ENCODE data around the gene ZNF460. TPM values are rescaled to one million over a fixed set of nuclear protein-coding genes. Genes with fewer than 3 reads are reported as not detected.

Gene ZNF460
- total and polyA plus RNA-seq, 2 of the 4 experiments (the other 2 are of a cell fraction): 3.6 to 55.2 TPM

GRCh38 chr19:57233207-57233606 is 47.1 kb upstream of the ZNF460 start:
- Histone ChIP-seq H2BK120ac (ENCODE audit: low read depth, low read length) (no peak overlapping the region), H3K36me3 (ENCODE audit: control insufficient read depth, insufficient read depth, low read length) (no peaks in the 10 kb centered on the region), H2AK9ac (replicated peaks; ENCODE audit: low read depth, low read length, poor library complexity) (no peak overlapping the region), H4K91ac (ENCODE audit: insufficient read depth, low read depth, low read length) (no peak overlapping the region), H3K79me1 (ENCODE audit: low read depth in 1 of 2, low read length in 2 of 2) (no peaks in the 10 kb centered on the region), H2BK5ac (ENCODE audit: low read depth, low read length, poor library complexity, severe bottlenecking) (no peak overlapping the region), H3K56ac (ENCODE audit: extremely low read depth, insufficient read depth, low read length) (no peak overlapping the region), H2AK5ac (ENCODE audit: low read depth, low read length) (no peak overlapping the region), H3K4ac (ENCODE audit: low read depth, low read length) (no peak overlapping the region), H3K23ac (ENCODE audit: low read depth, low read length) (no peak overlapping the region), H3K4me3 (ENCODE audit: insufficient read depth, low read depth, low read length) (no peak overlapping the region), H2BK20ac (ENCODE audit: low read depth, low read length) (no peak overlapping the region), H3K27me3 (ENCODE audit: control insufficient read depth, insufficient read depth, low read length) (no peaks in the 10 kb centered on the region; the same call in 1 of the 2 replicates), H3K9me3 (ENCODE audit: control insufficient read depth, insufficient read depth, low read length) (peaks cover 2% of the 10 kb centered on the region; the same call in 1 of the 2 replicates), H3K4me2 (ENCODE audit: low read depth, low read length) (no peak overlapping the region), H4K20me1 (ENCODE audit: insufficient read depth, low read length) (no peaks in the 10 kb centered on the region), H3K9me1 (ENCODE audit: insufficient read depth, low read length) (no peaks in the 10 kb centered on the region), H2AFZ (replicated peaks; ENCODE audit: low read length, poor library complexity) (no peak overlapping the region), H2BK15ac (ENCODE audit: low read depth, low read length) (no peak overlapping the region), H3K4me1 (ENCODE audit: control insufficient read depth, insufficient read depth, low read length) (no peaks in the 10 kb centered on the region), H4K5ac (ENCODE audit: low read depth, low read length) (no peak overlapping the region), H3K14ac (replicated peaks; ENCODE audit: low read depth, low read length) (no peak overlapping the region), H3K9ac (ENCODE audit: low read depth, low read length) (no peak overlapping the region), H3K18ac (ENCODE audit: low read depth, low read length) (no peak overlapping the region), H3K27ac (ENCODE audit: insufficient read depth, low read length) (no peak overlapping the region), H4K8ac (ENCODE audit: low read depth in 2 of 2, low read length in 2 of 2) (no peak overlapping the region)
- ChIA-PET CTCF (no interaction called here), POLR2A (ENCODE audit: unreplicated experiment) (no interaction called here)
- ATAC-seq (ENCODE audit: low read depth): no peak
- intact Hi-C loops (cut with micrococcal nuclease) (no loop called here), dilution Hi-C loops (cut with HindIII; ENCODE audit: low sequenced_read_pairs, unreplicated experiment) (no loop called here), in situ Hi-C loops (cut with MboI; ENCODE audit: low sequenced_read_pairs) (no loop called here)
- no peak for DNase-seq
- no CpG with 5 or more reads among the region's 1 CpG for WGBS, 2 experiments (ENCODE audit: extremely low coverage in 2 of 2, insufficient read length in 1 of 2)
- no TSS peak for BruUV-seq (replicated peaks)
- TF ChIP-seq MXI1 (IDR thresholded peaks at IDR 0.05; ENCODE audit: borderline replicate concordance, low read depth, low read length) (no peak), CHD1 (IDR thresholded peaks at IDR 0.05; ENCODE audit: low read depth, low read length) (no peak), FOS (IDR thresholded peaks at IDR 0.05; ENCODE audit: low read depth, low read length) (no peak), RFX5 (IDR thresholded peaks at IDR 0.05; ENCODE audit: low read depth, low read length) (no peak), RAD21 (IDR thresholded peaks at IDR 0.05; ENCODE audit: low read length) (no peak), MAFK (IDR thresholded peaks at IDR 0.05; ENCODE audit: low read depth, low read length) (no peak), NFE2L2 (IDR thresholded peaks at IDR 0.05; ENCODE audit: low read depth, low read length) (no peak), USF2 (IDR thresholded peaks at IDR 0.05; ENCODE audit: low read depth, low read length) (no peak), ELK1 (IDR thresholded peaks at IDR 0.05; ENCODE audit: borderline replicate concordance, low read depth, low read length) (no peak), CEBPB (IDR thresholded peaks at IDR 0.05; ENCODE audit: low read depth, low read length) (no peak), CTCF (conservative IDR thresholded peaks at IDR 0.05; ENCODE audit: low read depth, low read length) (no peak), SMC3 (IDR thresholded peaks at IDR 0.05; ENCODE audit: low read depth, low read length) (no peak), MAZ (IDR thresholded peaks at IDR 0.05; ENCODE audit: borderline replicate concordance, low read depth, low read length) (no peak)

Measured in IMR-90 (cell line).